Fibroblast of lung (primary cell): ENCODE measurements around the gene CCDC3. TPM values are rescaled to one million over a fixed set of nuclear protein-coding genes. Genes with fewer than 3 reads are reported as not detected.

Experiments used
- DNase-seq, 2 donors: peaks; one replicate each; pipeline versions ENCODE4 v3.0.0 to v3.0.0-alpha.2; 2010; ENCODE audit warnings: low read depth in 2 of 2
- H2AFZ ChIP-seq: 2 replicates; pipeline ENCODE4 v1.5.1; 2012; ENCODE audit warnings: low read length, control low read depth, inconsistent platforms
- H3K27ac ChIP-seq: 2 replicates; pipeline ENCODE4 v1.5.1; 2011; ENCODE audit warnings: low read length, control low read depth; ENCODE audit not compliant: insufficient read depth
- H3K27me3 ChIP-seq: 2 replicates; pipeline ENCODE4 v1.5.1; 2011; ENCODE audit warnings: mild to moderate bottlenecking, low read length; ENCODE audit not compliant: control insufficient read depth, insufficient read depth
- H3K36me3 ChIP-seq: 2 replicates; pipeline ENCODE4 v1.5.1; 2011; ENCODE audit warnings: low read length; ENCODE audit not compliant: control insufficient read depth, insufficient read depth
- H3K4me1 ChIP-seq: 2 replicates; pipeline ENCODE4 v1.5.1; 2011; ENCODE audit warnings: low read length; ENCODE audit not compliant: control insufficient read depth, insufficient read depth; ENCODE audit errors: extremely low read depth
- H3K4me2 ChIP-seq: 2 replicates; pipeline ENCODE4 v1.5.1; 2011; ENCODE audit warnings: low read length, control low read depth; ENCODE audit not compliant: insufficient read depth; ENCODE audit errors: extremely low read depth
- H3K4me3 ChIP-seq, 4 experiments: fragments of 200-600 bp in 1 of 4; sonication (generic) in 1 of 4; replicated peaks in 1 of 4; 2 replicates each; pipeline ENCODE4 v1.5.1; 2011 to 2016; ENCODE audit warnings: low read length in 4 of 4, low read depth in 3 of 4, mild to moderate bottlenecking in 3 of 4, control low read depth in 2 of 4, inconsistent platforms in 1 of 4, mixed read lengths in 1 of 4; ENCODE audit not compliant: insufficient read depth in 1 of 4; ENCODE audit errors: control extremely low read depth in 1 of 4
- H3K79me2 ChIP-seq: 2 replicates; pipeline ENCODE4 v1.5.1; 2012; ENCODE audit warnings: mild to moderate bottlenecking, low read length, inconsistent platforms; ENCODE audit not compliant: control insufficient read depth, insufficient read depth
- H3K9ac ChIP-seq: 2 replicates; pipeline ENCODE4 v1.5.1; 2011; ENCODE audit warnings: mild to moderate bottlenecking, low read length, control low read depth; ENCODE audit not compliant: insufficient read depth
- H3K9me3 ChIP-seq: 2 replicates; pipeline ENCODE4 v1.5.1; 2012; ENCODE audit warnings: low read depth, low read length; ENCODE audit not compliant: control insufficient read depth, insufficient read depth
- H4K20me1 ChIP-seq: 2 replicates; pipeline ENCODE4 v1.5.1; 2011; ENCODE audit warnings: low read length; ENCODE audit not compliant: control insufficient read depth, insufficient read depth; ENCODE audit errors: extremely low read depth
- EZH2 ChIP-seq: IDR thresholded peaks from 2 replicates; pipeline ENCODE4 v1.5.1; 2012; ENCODE audit warnings: low read length, control low read depth, mild to moderate bottlenecking; ENCODE audit errors: missing control alignments
- polyA plus RNA-seq, 2 donors: library from polyadenylated mRNA; depleted of rRNA in 1 of 2; stranded (reverse) in 1 of 2; unstranded in 1 of 2; fragments of >200 nt; gene quantifications; 2 replicates each; pipeline ENCODE4 v1.2.1, GENCODE V29; 2011 to 2012; ENCODE audit warnings: missing spikeins in 1 of 2
- total RNA-seq: library from RNA; depleted of rRNA; stranded (reverse); fragments of >200 nt; gene quantifications from 2 replicates; pipeline ENCODE4 v1.2.1, GENCODE V29; 2014
- TF ChIP-seq, protein P1 (sequence below), 2 donors: IDR thresholded peaks in 1 of 2; conservative IDR thresholded peaks in 1 of 2; 1 replicate in 1 of 2; 2 replicates in 1 of 2; pipeline ENCODE4 v1.5.1; 2011 to 2012; ENCODE audit warnings: low read length in 2 of 2, control low read depth in 1 of 2, inconsistent platforms in 1 of 2, low read depth in 1 of 2, mild to moderate bottlenecking in 1 of 2

Gene CCDC3
- total and polyA plus RNA-seq, 2 donors (not counting 1 experiment from before 2014, with no cell fraction given) = 0.33 to 0.65 TPM

DNA sequence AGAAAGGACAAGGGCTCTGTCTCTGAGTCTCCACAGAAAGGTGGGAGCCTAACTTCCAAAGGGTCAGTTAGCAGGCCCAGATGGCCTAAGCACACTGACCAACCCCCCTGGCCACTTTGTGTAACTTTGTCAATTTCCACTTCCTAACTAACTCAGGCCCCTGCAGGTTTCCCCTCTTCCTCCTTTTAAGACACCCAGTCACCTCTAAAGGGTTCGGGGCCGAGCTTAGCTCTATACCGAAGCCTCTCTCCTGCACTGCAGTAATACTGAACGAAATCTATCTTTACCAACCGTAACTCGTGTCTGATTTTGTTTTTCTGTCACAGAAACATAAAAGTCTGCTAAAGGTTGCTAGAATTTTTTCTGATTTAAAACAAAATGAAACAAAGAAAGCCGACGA lies 44.4 kb downstream of the CCDC3 start:
- no peak overlapping the region for H3K4me2 ChIP-seq
- no peak for TF ChIP-seq EZH2
- TF ChIP-seq, protein P1, sequence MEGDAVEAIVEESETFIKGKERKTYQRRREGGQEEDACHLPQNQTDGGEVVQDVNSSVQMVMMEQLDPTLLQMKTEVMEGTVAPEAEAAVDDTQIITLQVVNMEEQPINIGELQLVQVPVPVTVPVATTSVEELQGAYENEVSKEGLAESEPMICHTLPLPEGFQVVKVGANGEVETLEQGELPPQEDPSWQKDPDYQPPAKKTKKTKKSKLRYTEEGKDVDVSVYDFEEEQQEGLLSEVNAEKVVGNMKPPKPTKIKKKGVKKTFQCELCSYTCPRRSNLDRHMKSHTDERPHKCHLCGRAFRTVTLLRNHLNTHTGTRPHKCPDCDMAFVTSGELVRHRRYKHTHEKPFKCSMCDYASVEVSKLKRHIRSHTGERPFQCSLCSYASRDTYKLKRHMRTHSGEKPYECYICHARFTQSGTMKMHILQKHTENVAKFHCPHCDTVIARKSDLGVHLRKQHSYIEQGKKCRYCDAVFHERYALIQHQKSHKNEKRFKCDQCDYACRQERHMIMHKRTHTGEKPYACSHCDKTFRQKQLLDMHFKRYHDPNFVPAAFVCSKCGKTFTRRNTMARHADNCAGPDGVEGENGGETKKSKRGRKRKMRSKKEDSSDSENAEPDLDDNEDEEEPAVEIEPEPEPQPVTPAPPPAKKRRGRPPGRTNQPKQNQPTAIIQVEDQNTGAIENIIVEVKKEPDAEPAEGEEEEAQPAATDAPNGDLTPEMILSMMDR (conservative IDR thresholded peaks at IDR 0.05 in 1 of 2, IDR thresholded peaks at IDR 0.05 in 1 of 2; ENCODE audit: low read depth in 1 of 2, low read length in 2 of 2) = no peak
- H4K20me1 ChIP-seq = no peaks in the 10 kb centered on the region
- no peak overlapping the region for H2AFZ ChIP-seq
- H3K27me3 ChIP-seq = no peaks in the 10 kb centered on the region
- H3K27ac ChIP-seq = no peak overlapping the region
- DNase-seq = no peak
- H3K9ac ChIP-seq = no peak overlapping the region
- H3K36me3 ChIP-seq = no peaks in the 10 kb centered on the region
- H3K79me2 ChIP-seq = no peaks in the 10 kb centered on the region
- H3K9me3 ChIP-seq = no peaks in the 10 kb centered on the region
- H3K4me1 ChIP-seq = no peaks in the 10 kb centered on the region
- H3K4me3 ChIP-seq = no peak overlapping the region

DNA sequence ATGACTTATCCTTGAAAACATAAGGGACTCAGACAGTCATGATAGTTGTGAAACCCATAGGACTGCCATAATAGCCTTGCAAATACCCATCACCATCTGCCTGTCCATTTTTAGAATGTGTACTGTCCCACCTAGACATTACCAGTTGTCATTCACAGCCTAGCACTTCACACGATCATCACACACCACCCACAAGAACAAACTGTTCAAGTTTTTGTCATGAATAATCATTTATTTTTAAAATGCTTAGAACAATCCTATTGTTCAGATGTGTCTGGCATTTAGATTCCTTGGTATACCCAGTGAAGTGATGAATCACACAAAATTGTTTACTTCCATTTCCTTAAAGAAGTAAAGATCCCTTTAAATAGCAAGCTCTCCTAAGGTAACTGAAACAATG lies 46.6 kb downstream of the CCDC3 start:
- Histone ChIP-seq H3K79me2 (no peaks in the 10 kb centered on the region), H3K4me2 (no peak overlapping the region), H3K9me3 (no peaks in the 10 kb centered on the region), H3K4me1 (no peaks in the 10 kb centered on the region), H3K27me3 (no peaks in the 10 kb centered on the region), H2AFZ (no peak overlapping the region), H3K27ac (no peak overlapping the region), H3K36me3 (no peaks in the 10 kb centered on the region), H4K20me1 (no peaks in the 10 kb centered on the region), H3K9ac (no peak overlapping the region), H3K4me3 (no peak overlapping the region)
- DNase-seq = peak in 1 of 2 donors; percentile 22
- TF ChIP-seq, protein P1 (conservative IDR thresholded peaks at IDR 0.05 in 1 of 2, IDR thresholded peaks at IDR 0.05 in 1 of 2; ENCODE audit: low read depth in 1 of 2, low read length in 2 of 2) = no peak
- TF ChIP-seq EZH2 = no peak

DNA sequence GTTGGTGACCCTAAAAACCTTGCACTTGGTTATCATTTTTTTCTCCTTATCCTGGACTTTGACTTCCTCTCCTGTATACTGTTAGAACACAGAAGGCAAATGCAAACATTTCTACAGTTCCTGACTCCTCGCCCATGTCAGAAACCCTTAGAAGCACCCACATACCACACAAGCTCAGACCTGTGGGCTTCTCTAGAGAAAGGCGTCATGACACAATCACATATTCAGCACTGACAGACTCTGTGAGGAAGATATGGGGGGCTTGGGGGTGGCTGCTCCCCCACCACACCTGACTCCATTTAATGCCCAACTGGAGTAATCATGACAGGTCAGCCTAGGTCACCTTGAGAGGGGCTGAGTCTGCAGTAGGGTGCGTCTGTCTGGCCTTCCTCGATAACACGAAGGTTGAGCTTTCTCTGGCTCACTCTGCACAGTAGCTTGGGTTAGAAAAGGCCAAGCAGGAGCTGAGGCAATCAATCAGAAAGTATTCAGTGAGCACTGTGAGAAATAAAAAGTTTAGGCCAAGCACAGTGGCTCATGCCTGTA lies 50.9 kb downstream of the CCDC3 start:
- Histone ChIP-seq H3K4me2 (no peak overlapping the region), H4K20me1 (no peaks in the 10 kb centered on the region), H3K4me1 (no peaks in the 10 kb centered on the region), H3K9me3 (no peaks in the 10 kb centered on the region), H2AFZ (no peak overlapping the region), H3K9ac (no peak overlapping the region), H3K27ac (no peak overlapping the region), H3K27me3 (no peaks in the 10 kb centered on the region), H3K36me3 (no peaks in the 10 kb centered on the region), H3K79me2 (no peaks in the 10 kb centered on the region), H3K4me3 (no peak overlapping the region)
- TF ChIP-seq EZH2 = no peak
- TF ChIP-seq, protein P1 (conservative IDR thresholded peaks at IDR 0.05 in 1 of 2, IDR thresholded peaks at IDR 0.05 in 1 of 2; ENCODE audit: low read depth in 1 of 2, low read length in 2 of 2) = no peak
- DNase-seq = no peak
